CD4-positive, alpha-beta T cell treated with Interleukin-12 subunit alpha and Interleukin-12 subunit beta, for 1 hour (primary cell): ENCODE data around the gene ZNF519.
"Not testable (repeated sequence)": the region's sequence is repeated elsewhere in the genome, so short reads cannot be mapped to it uniquely, and the experiment has no call there.

ENCODE experiments used
- DNase-seq: peaks from one replicate; pipeline ENCODE4 v3.0.0-alpha.2; 2020

ZNF519 gene

GRCh38 chr18:14146771-14147170, 14.5 kb upstream of the ZNF519 start:
- DNase-seq, result not testable (repeated sequence)

GRCh38 chr18:14145581-14146338, 13.5 kb upstream of the ZNF519 start:
- DNase-seq, result not testable (repeated sequence)

GRCh38 chr18:14145021-14145420, 12.8 kb upstream of the ZNF519 start:
- DNase-seq, result not testable (repeated sequence)

GRCh38 chr18:14144628-14144895, 12.3 kb upstream of the ZNF519 start:
- no peak for DNase-seq

GRCh38 chr18:14143871-14144627, 11.8 kb upstream of the ZNF519 start:
- DNase-seq, result not testable (repeated sequence)

- DNase-seq, result not testable (repeated sequence)
Measured at GRCh38 chr18:14143396-14143795, 11.2 kb upstream of the ZNF519 start.

- DNase-seq, result not testable (repeated sequence)
Measured at GRCh38 chr18:14142177-14142576, 9.9 kb upstream of the ZNF519 start.

GRCh38 chr18:14139583-14139982, 7.3 kb upstream of the ZNF519 start:
- not testable (repeated sequence) for DNase-seq

- DNase-seq, result not testable (repeated sequence)
Measured at GRCh38 chr18:14137971-14138370, 5.7 kb upstream of the ZNF519 start.

GRCh38 chr18:14131696-14132270, 452 bp downstream of the ZNF519 start:
- not testable (repeated sequence) for DNase-seq

GRCh38 chr18:14130804-14131203, 1.4 kb downstream of the ZNF519 start:
- DNase-seq, result not testable (repeated sequence)

GRCh38 chr18:14124689-14125088, 7.5 kb downstream of the ZNF519 start:
- no peak for DNase-seq

- no peak for DNase-seq
Measured at GRCh38 chr18:14122097-14122496, 10.1 kb downstream of the ZNF519 start.

GRCh38 chr18:14120926-14121325, 11.3 kb downstream of the ZNF519 start:
- no peak for DNase-seq

GRCh38 chr18:14117606-14118005, 14.6 kb downstream of the ZNF519 start:
- DNase-seq, result no peak

- DNase-seq, result no peak
Measured at GRCh38 chr18:14106906-14107305, 25.3 kb downstream of the ZNF519 start.

GRCh38 chr18:14104906-14105748, 27.1 kb downstream of the ZNF519 start:
- DNase-seq, result no peak

- DNase-seq, result no peak
Measured at GRCh38 chr18:14104201-14104600, 28.0 kb downstream of the ZNF519 start.

GRCh38 chr18:14100503-14101286, 31.5 kb downstream of the ZNF519 start:
- no peak for DNase-seq

GRCh38 chr18:14098428-14098827, 33.8 kb downstream of the ZNF519 start:
- no peak for DNase-seq

- no peak for DNase-seq
Measured at GRCh38 chr18:14097761-14098160, 34.5 kb downstream of the ZNF519 start.

GRCh38 chr18:14093307-14093915, 38.8 kb downstream of the ZNF519 start:
- DNase-seq, result no peak
